PC-9 (cell line): ENCODE data around the gene WIPI1. TPM values are rescaled to one million over a fixed set of nuclear protein-coding genes. Genes with fewer than 3 reads are reported as not detected.

Source experiments
- BruUV-seq: library from RNA; stranded (reverse); fragments of 400-500 nt; replicated peaks from 2 replicates; lab custom pipeline; 2021; lab: Mats Ljungman, UMichigan
- CTCF ChIA-PET: fragments of 300-600 bp; sonication (Branson Sonifier 250); formaldehyde crosslinking; loops from one replicate; lab custom pipeline; 2022; ENCODE audit warnings: antibody characterized with exemption; lab: Charles Lee
- POLR2A ChIA-PET: fragments of 300-600 bp; sonication (Branson Sonifier 250); formaldehyde crosslinking; loops from one replicate; lab custom pipeline; 2022; ENCODE audit warnings: antibody characterized with exemption; ENCODE audit not compliant: unreplicated experiment; lab: Charles Lee
- DNase-seq, 2 experiments: peaks; one replicate each; pipeline versions ENCODE4 v3.0.0 to v3.0.0-alpha.2; 2015 to 2022; ENCODE audit warnings: mixed read lengths in 1 of 2
- H2AFZ ChIP-seq: fragments of 200-600 bp; sonication (generic); 2 replicates; pipeline ENCODE4 v1.8.1; 2017; ENCODE audit warnings: antibody characterized with exemption
- H3F3A ChIP-seq: fragments of 200-600 bp; sonication (generic); 2 replicates; pipeline ENCODE4 v1.8.1; 2017; ENCODE audit warnings: antibody characterized with exemption, mild to moderate bottlenecking, low read depth; ENCODE audit not compliant: insufficient read depth
- H3K27ac ChIP-seq: fragments of 200-600 bp; sonication (generic); 2 replicates; pipeline ENCODE4 v1.6.1; 2016; ENCODE audit warnings: mixed run types
- H3K27me3 ChIP-seq: fragments of 200-600 bp; sonication (generic); 2 replicates; pipeline ENCODE4 v1.6.1; 2016; ENCODE audit warnings: low read depth, mixed run types; ENCODE audit not compliant: insufficient read depth
- H3K36me3 ChIP-seq: fragments of 200-600 bp; sonication (generic); 2 replicates; pipeline ENCODE4 v1.6.1; 2016; ENCODE audit warnings: low read depth, mixed run types
- H3K4me1 ChIP-seq: fragments of 200-600 bp; sonication (generic); replicated peaks from 2 replicates; pipeline ENCODE4 v1.6.1; 2016; ENCODE audit warnings: mixed run types; ENCODE audit not compliant: insufficient read depth
- H3K4me2 ChIP-seq: fragments of 200-600 bp; sonication (generic); 2 replicates; pipeline ENCODE4 v1.6.1; 2017; ENCODE audit warnings: mixed run types
- H3K4me3 ChIP-seq: fragments of 200-600 bp; sonication (generic); 2 replicates; pipeline ENCODE4 v1.6.1; 2016; ENCODE audit warnings: mixed run types
- H3K79me2 ChIP-seq: fragments of 200-600 bp; sonication (generic); 2 replicates; pipeline ENCODE4 v1.6.1; 2017; ENCODE audit warnings: low read depth, mixed run types
- H3K9me2 ChIP-seq: fragments of 200-600 bp; sonication (generic); 2 replicates; pipeline ENCODE4 v1.8.1; 2017; ENCODE audit warnings: mild to moderate bottlenecking; ENCODE audit not compliant: insufficient read depth
- H3K9me3 ChIP-seq: fragments of 200-600 bp; sonication (generic); 2 replicates; pipeline ENCODE4 v1.8.1; 2016; ENCODE audit warnings: low read depth; ENCODE audit not compliant: insufficient read depth
- H4K20me1 ChIP-seq: fragments of 200-600 bp; sonication (generic); 2 replicates; pipeline ENCODE4 v1.8.1; 2017; ENCODE audit not compliant: insufficient read depth
- EZH2 ChIP-seq: fragments of 200-600 bp; sonication (generic); IDR thresholded peaks from 2 replicates; pipeline ENCODE4 v1.8.0; 2017; ENCODE audit warnings: antibody characterized with exemption, low read depth
- intact Hi-C: fragments of 100-400 bp; cut with micrococcal nuclease; formaldehyde crosslinking; loops from one replicate; pipeline ENCODE4 v1.10.0; 2022; ENCODE audit not compliant: unreplicated experiment
- total RNA-seq: library from RNA; stranded (reverse); gene quantifications from 2 replicates; pipeline ENCODE4 v1.2.3, GENCODE V29; 2021
- TF ChIP-seq, protein P1 (sequence below): fragments of 200-600 bp; sonication (generic); conservative IDR thresholded peaks from 2 replicates; pipeline ENCODE4 v1.6.1; 2017; ENCODE audit warnings: mixed run types, antibody characterized with exemption, mild to moderate bottlenecking, moderate library complexity

Gene WIPI1
- total RNA-seq, 1 experiment from 2014 or later: 11.2 TPM

DNA sequence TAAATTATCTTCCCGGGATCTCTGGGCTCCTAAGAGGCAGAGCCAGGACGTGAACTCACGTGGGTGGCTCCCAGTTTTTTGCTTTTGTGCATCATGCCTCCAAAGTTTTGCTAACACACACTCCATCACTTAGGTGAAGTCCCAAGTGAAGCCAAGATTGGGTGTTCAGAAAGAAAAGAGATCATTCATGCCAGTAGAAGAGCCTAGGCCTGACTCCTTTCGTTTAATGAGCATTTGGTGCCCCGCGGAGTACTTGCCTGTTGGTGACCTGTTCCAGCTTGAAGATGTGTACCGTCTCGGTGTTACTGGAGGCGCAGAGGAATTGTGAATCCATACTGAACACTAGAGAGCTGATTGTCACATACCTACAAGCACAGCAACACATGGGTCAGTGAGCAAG lies 24.1 kb downstream of the WIPI1 start:
- ChIA-PET CTCF (no interaction called here), POLR2A (no interaction called here)
- H3K36me3 ChIP-seq: no peaks in the 10 kb centered on the region; the same call in 1 of the 2 replicates
- intact Hi-C loops: no loop called here
- H4K20me1 ChIP-seq: no peaks in the 10 kb centered on the region
- H3K79me2 ChIP-seq: no peaks in the 10 kb centered on the region
- peaks cover 7% of the 10 kb centered on the region; the same call in 1 of the 2 replicates for H3K4me1 ChIP-seq
- no peak overlapping the region for H3K27ac ChIP-seq
- no peak overlapping the region for H3K4me2 ChIP-seq
- H2AFZ ChIP-seq: no peak overlapping the region
- H3K9me3 ChIP-seq: no peaks in the 10 kb centered on the region
- no peak overlapping the region for H3K4me3 ChIP-seq
- TF ChIP-seq, protein P1, sequence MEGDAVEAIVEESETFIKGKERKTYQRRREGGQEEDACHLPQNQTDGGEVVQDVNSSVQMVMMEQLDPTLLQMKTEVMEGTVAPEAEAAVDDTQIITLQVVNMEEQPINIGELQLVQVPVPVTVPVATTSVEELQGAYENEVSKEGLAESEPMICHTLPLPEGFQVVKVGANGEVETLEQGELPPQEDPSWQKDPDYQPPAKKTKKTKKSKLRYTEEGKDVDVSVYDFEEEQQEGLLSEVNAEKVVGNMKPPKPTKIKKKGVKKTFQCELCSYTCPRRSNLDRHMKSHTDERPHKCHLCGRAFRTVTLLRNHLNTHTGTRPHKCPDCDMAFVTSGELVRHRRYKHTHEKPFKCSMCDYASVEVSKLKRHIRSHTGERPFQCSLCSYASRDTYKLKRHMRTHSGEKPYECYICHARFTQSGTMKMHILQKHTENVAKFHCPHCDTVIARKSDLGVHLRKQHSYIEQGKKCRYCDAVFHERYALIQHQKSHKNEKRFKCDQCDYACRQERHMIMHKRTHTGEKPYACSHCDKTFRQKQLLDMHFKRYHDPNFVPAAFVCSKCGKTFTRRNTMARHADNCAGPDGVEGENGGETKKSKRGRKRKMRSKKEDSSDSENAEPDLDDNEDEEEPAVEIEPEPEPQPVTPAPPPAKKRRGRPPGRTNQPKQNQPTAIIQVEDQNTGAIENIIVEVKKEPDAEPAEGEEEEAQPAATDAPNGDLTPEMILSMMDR: no peak
- no peak for TF ChIP-seq EZH2
- H3K9me2 ChIP-seq: no peaks in the 10 kb centered on the region
- peaks cover 12% of the 10 kb centered on the region; the same call in 1 of the 2 replicates for H3F3A ChIP-seq
- no peaks in the 10 kb centered on the region for H3K27me3 ChIP-seq
- no TSS peak for BruUV-seq
- no peak for DNase-seq

DNA sequence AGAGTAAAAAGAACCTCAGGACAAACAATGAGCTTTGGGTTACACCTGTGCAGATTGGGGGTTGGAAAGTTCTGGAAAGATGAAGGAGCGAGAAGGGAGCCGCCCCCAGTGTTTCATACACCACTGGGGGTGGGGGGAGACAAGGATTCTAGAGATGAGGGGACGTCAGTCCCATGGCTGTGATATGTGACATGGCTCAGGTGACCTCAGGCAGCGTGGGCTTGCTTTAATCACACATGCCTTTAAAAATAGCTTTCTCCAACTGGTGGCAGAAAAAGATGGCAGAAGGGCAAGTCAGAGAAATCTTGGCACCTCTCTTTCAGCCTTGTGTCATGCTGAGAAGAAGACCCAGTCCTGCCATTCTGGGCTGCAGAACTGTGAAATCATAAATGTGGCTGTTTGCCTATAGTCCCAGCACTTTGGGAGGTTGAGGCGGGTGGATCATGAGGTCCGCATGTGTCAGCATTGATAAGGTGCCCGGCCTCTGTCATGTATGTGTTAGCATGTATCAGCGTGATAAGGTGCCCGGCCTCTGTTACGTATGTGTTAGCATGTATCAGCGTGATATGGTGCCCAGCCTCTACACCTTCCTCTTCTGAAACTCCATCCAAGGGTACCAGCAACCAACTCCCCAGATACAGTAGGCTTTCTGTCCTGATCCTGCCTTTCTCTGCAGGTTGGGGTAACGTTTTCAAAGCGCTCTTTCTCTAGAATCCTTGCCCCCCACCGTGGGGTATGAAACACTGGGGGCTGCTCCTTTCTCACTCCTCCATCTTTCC lies 25.0 kb downstream of the WIPI1 start:
- Histone ChIP-seq H4K20me1 (no peaks in the 10 kb centered on the region), H3K27ac (no peak overlapping the region), H3K9me2 (no peaks in the 10 kb centered on the region), H3K4me1 (peaks cover 7% of the 10 kb centered on the region; the same call in 1 of the 2 replicates), H3F3A (peaks cover 10% of the 10 kb centered on the region; the same call in 1 of the 2 replicates), H3K9me3 (no peaks in the 10 kb centered on the region), H3K36me3 (no peaks in the 10 kb centered on the region; the same call in 1 of the 2 replicates), H2AFZ (no peak overlapping the region), H3K4me3 (no peak overlapping the region), H3K27me3 (no peaks in the 10 kb centered on the region), H3K79me2 (no peaks in the 10 kb centered on the region), H3K4me2 (no peak overlapping the region)
- no peak for DNase-seq
- POLR2A ChIA-PET: no interaction called here
- intact Hi-C loops: no loop called here
- no peak for TF ChIP-seq EZH2
- TF ChIP-seq, protein P1: no peak
- CTCF ChIA-PET: interaction anchor here (0.7 kb wide), 1 partner anchor 33 kb away, joined by 3 read pairs; no protein-coding TSS in a partner anchor
- BruUV-seq: no TSS peak

DNA sequence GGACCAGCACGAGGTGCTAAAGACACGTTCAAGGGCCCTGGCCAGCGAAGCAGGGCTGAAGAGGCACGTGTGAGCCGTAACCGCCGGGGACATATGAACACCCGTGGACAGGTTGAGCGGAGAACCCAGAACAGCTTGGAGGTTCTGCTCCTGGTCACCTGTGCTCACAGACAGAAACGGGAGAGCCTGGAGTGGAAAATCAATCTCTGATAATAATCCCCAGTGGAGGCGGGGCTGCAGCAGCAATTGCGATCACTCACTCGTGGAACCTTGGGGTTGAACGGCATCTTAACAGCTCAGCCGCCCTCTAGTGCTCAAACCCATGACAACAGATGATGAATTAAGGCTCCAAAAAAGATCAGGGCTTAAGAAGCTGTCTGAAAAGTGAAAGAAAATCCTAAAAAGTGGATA lies 25.6 kb downstream of the WIPI1 start:
- no TSS peak for BruUV-seq
- TF ChIP-seq, protein P1: peak; percentile 50
- TF ChIP-seq EZH2: no peak
- Histone ChIP-seq H3K27ac (no peak overlapping the region), H3K4me2 (no peak overlapping the region), H3K27me3 (no peaks in the 10 kb centered on the region), H2AFZ (no peak overlapping the region), H3K9me2 (no peaks in the 10 kb centered on the region), H3K4me3 (no peak overlapping the region), H3F3A (peaks cover 6% of the 10 kb centered on the region; the same call in 1 of the 2 replicates), H3K79me2 (no peaks in the 10 kb centered on the region), H3K4me1 (peaks cover 6% of the 10 kb centered on the region; the same call in 1 of the 2 replicates), H3K36me3 (no peaks in the 10 kb centered on the region; the same call in 1 of the 2 replicates), H4K20me1 (no peaks in the 10 kb centered on the region), H3K9me3 (no peaks in the 10 kb centered on the region)
- CTCF ChIA-PET: interaction anchor here (0.7 kb wide), 1 partner anchor 32 kb away, joined by 3 read pairs; no protein-coding TSS in a partner anchor
- DNase-seq: no peak
- intact Hi-C loops: no loop called here
- POLR2A ChIA-PET: no interaction called here
